ENCODE data around the gene CYTH1. TPM values are rescaled to one million over a fixed set of nuclear protein-coding genes. Genes with fewer than 3 reads are reported as not detected.

The CYTH1 gene
- total and polyA plus RNA-seq, 4 donors, result 15.4 to 32.1 (median 20.6) TPM

- TF ChIP-seq SP1 (IDR thresholded peaks at IDR 0.05) (no peak), RXRA (IDR thresholded peaks at IDR 0.05) (no peak), FOXA1 (IDR thresholded peaks at IDR 0.05) (no peak)
Observed at GRCh38 chr17:78766743-78767294, 15.3 kb downstream of the CYTH1 start (continued).

DNA sequence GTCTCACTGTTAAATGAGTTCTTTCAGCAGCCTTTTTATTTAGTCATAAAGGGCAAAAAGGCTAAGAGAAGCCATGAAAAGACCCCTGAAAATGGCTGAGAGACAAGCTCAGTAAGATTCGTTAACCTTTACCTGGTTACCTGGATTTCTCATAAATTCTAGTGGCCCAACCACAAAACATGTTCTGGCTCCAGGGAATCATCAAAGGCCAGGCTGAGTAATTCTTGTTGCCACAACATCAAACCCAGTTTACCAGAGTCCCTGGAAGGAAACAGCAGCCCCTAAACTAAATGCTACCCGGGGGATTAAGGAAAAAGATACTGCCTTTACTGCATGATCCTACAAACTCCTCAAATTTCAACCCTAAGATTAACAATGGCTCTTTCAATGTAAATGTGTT is 15.8 kb downstream of the CYTH1 start:
- no peak overlapping the region for H3K4me3 ChIP-seq (ENCODE audit: low read depth in 1 of 3, low read length in 3 of 3)
- DNase-seq (ENCODE audit: low spot score), result no peak
- TF ChIP-seq TAF1 (conservative IDR thresholded peaks at IDR 0.05) (no peak), RAD21 (IDR thresholded peaks at IDR 0.05) (no peak), NR2F2 (IDR thresholded peaks at IDR 0.05) (no peak)
- TF ChIP-seq, protein P1, sequence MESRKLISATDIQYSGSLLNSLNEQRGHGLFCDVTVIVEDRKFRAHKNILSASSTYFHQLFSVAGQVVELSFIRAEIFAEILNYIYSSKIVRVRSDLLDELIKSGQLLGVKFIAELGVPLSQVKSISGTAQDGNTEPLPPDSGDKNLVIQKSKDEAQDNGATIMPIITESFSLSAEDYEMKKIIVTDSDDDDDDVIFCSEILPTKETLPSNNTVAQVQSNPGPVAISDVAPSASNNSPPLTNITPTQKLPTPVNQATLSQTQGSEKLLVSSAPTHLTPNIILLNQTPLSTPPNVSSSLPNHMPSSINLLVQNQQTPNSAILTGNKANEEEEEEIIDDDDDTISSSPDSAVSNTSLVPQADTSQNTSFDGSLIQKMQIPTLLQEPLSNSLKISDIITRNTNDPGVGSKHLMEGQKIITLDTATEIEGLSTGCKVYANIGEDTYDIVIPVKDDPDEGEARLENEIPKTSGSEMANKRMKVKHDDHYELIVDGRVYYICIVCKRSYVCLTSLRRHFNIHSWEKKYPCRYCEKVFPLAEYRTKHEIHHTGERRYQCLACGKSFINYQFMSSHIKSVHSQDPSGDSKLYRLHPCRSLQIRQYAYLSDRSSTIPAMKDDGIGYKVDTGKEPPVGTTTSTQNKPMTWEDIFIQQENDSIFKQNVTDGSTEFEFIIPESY (IDR thresholded peaks at IDR 0.05), result no peak
- no peak overlapping the region for H3K27ac ChIP-seq (ENCODE audit: low read depth in 1 of 2, low read length in 2 of 2)
- H3K36me3 ChIP-seq (ENCODE audit: control insufficient read depth in 4 of 4, insufficient read depth in 3 of 4, low read depth in 1 of 4, low read length in 3 of 4), result no peaks in the 10 kb centered on the region
- no peak overlapping the region for H3K9ac ChIP-seq (ENCODE audit: low read depth in 1 of 2, low read length in 2 of 2)
- H3K27me3 ChIP-seq (ENCODE audit: control insufficient read depth in 4 of 4, insufficient read depth in 4 of 4, low read length in 3 of 4), result no peaks in the 10 kb centered on the region
- WGBS, result 93% methylated on average over 2 of the region's 2 CpGs
- H3K4me1 ChIP-seq (ENCODE audit: control insufficient read depth in 4 of 4, insufficient read depth in 4 of 4, low read length in 3 of 4), result peaks cover 13 to 23% (median 16%) of the 10 kb centered on the region in 4 donors
- H3K9me3 ChIP-seq (ENCODE audit: control insufficient read depth in 4 of 4, low read length in 3 of 4), result no peaks in the 10 kb centered on the region

DNA sequence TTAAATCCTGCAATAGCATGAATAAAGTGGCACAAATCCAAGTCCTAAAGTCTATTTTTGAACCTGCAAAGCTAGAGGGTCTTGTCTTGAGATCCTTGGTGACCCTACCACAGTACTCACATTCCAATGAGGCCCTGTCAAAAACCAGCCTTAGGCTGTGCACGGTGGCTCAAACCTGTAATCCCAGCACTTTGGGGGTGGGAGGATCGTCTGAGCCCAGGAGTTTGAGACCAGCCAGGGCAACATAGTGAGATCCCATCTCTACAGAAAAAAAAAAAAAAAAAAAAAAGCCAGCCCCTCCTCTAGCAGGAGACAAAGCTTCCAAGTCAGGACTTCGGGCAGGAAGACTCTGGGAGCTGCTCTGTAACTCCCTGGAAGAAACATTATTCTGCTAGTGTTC is 16.3 kb downstream of the CYTH1 start:
- H3K27me3 ChIP-seq (ENCODE audit: control insufficient read depth in 4 of 4, insufficient read depth in 4 of 4, low read length in 3 of 4), result no peaks in the 10 kb centered on the region
- peaks cover 13 to 26% (median 20%) of the 10 kb centered on the region in 4 donors for H3K4me1 ChIP-seq (ENCODE audit: control insufficient read depth in 4 of 4, insufficient read depth in 4 of 4, low read length in 3 of 4)
- H3K9ac ChIP-seq (ENCODE audit: low read depth in 1 of 2, low read length in 2 of 2), result no peak overlapping the region
- H3K4me3 ChIP-seq (ENCODE audit: low read depth in 1 of 3, low read length in 3 of 3), result no peak overlapping the region
- no peaks in the 10 kb centered on the region for H3K9me3 ChIP-seq (ENCODE audit: control insufficient read depth in 4 of 4, low read length in 3 of 4)
- no peak for DNase-seq (ENCODE audit: low spot score)
- 90% methylated on average over 3 of the region's 3 CpGs for WGBS
- H3K27ac ChIP-seq (ENCODE audit: low read depth in 1 of 2, low read length in 2 of 2), result no peak overlapping the region
- H3K36me3 ChIP-seq (ENCODE audit: control insufficient read depth in 4 of 4, insufficient read depth in 3 of 4, low read depth in 1 of 4, low read length in 3 of 4), result no peaks in the 10 kb centered on the region
- no peak for TF ChIP-seq EGR1 (IDR thresholded peaks at IDR 0.05; ENCODE audit: low read depth in 2 of 2)
- no peak for TF ChIP-seq NR2F2 (IDR thresholded peaks at IDR 0.05)
- TF ChIP-seq RXRA (IDR thresholded peaks at IDR 0.05), result no peak
- no peak for TF ChIP-seq GABPA (IDR thresholded peaks at IDR 0.05 in 1 of 2, conservative IDR thresholded peaks at IDR 0.05 in 1 of 2)
- no peak for TF ChIP-seq MAX (IDR thresholded peaks at IDR 0.05)
- no peak for TF ChIP-seq JUND (IDR thresholded peaks at IDR 0.05)
- TF ChIP-seq, protein P1 (IDR thresholded peaks at IDR 0.05), result no peak

DNA sequence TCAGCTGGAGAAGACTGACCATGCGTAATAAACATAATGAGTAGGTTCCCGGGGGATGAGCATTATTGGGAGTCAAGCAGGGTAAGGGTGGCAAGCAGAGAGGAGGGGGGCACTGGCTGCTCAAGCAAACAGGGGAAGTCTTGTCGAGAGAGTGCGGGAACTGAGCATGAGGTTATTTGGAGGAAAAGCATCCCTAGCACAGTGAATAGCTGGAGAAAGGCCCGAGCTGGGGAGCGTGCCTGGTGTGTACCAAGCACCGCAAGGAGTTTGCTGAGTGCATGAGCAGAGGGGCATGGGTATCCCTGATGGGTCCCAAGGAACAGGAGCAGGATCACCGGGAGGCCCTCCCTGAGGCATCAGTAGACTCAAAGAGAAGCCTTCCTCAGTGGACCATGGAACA is 17.2 kb downstream of the CYTH1 start:
- no peak for DNase-seq (ENCODE audit: low spot score)
- H3K4me3 ChIP-seq (ENCODE audit: low read depth in 1 of 3, low read length in 3 of 3), result no peak overlapping the region
- H3K36me3 ChIP-seq (ENCODE audit: control insufficient read depth in 4 of 4, insufficient read depth in 3 of 4, low read depth in 1 of 4, low read length in 3 of 4), result no peaks in the 10 kb centered on the region
- WGBS, result 97% methylated on average over 8 of the region's 8 CpGs
- H3K27ac ChIP-seq (ENCODE audit: low read depth in 1 of 2, low read length in 2 of 2), result no peak overlapping the region
- no peaks in the 10 kb centered on the region for H3K9me3 ChIP-seq (ENCODE audit: control insufficient read depth in 4 of 4, low read length in 3 of 4)
- H3K4me1 ChIP-seq (ENCODE audit: control insufficient read depth in 4 of 4, insufficient read depth in 4 of 4, low read length in 3 of 4), result peaks cover 15 to 26% (median 21%) of the 10 kb centered on the region in 4 donors
- no peaks in the 10 kb centered on the region for H3K27me3 ChIP-seq (ENCODE audit: control insufficient read depth in 4 of 4, insufficient read depth in 4 of 4, low read length in 3 of 4)
- H3K9ac ChIP-seq (ENCODE audit: low read depth in 1 of 2, low read length in 2 of 2), result no peak overlapping the region
- TF ChIP-seq RXRA (IDR thresholded peaks at IDR 0.05) (no peak), MAX (IDR thresholded peaks at IDR 0.05) (no peak)
- TF ChIP-seq, protein P1 (IDR thresholded peaks at IDR 0.05), result no peak
- TF ChIP-seq, protein P2, sequence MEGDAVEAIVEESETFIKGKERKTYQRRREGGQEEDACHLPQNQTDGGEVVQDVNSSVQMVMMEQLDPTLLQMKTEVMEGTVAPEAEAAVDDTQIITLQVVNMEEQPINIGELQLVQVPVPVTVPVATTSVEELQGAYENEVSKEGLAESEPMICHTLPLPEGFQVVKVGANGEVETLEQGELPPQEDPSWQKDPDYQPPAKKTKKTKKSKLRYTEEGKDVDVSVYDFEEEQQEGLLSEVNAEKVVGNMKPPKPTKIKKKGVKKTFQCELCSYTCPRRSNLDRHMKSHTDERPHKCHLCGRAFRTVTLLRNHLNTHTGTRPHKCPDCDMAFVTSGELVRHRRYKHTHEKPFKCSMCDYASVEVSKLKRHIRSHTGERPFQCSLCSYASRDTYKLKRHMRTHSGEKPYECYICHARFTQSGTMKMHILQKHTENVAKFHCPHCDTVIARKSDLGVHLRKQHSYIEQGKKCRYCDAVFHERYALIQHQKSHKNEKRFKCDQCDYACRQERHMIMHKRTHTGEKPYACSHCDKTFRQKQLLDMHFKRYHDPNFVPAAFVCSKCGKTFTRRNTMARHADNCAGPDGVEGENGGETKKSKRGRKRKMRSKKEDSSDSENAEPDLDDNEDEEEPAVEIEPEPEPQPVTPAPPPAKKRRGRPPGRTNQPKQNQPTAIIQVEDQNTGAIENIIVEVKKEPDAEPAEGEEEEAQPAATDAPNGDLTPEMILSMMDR (IDR thresholded peaks at IDR 0.05; ENCODE audit: low read depth, low read length, missing input control), result no peak
